GM23248 (cell line): ENCODE data around the gene CEACAM5. TPM values are rescaled to one million over a fixed set of nuclear protein-coding genes. Genes with fewer than 3 reads are reported as not detected.
"Not testable (repeated sequence)": the region's sequence is repeated elsewhere in the genome, so short reads cannot be mapped to it uniquely, and the experiment has no call there.

Source experiments
- DNase-seq: peaks from one replicate; pipeline ENCODE4 v3.0.0-alpha.2; 2015
- H2AFZ ChIP-seq: fragments of 200-600 bp; sonication (generic); 2 replicates; pipeline ENCODE4 v1.6.1; 2016; ENCODE audit warnings: antibody characterized with exemption
- H3F3A ChIP-seq: fragments of 200-600 bp; sonication (generic); 2 replicates; pipeline ENCODE4 v1.6.1; 2016; ENCODE audit warnings: mild to moderate bottlenecking, antibody characterized with exemption, mixed run types; ENCODE audit not compliant: insufficient read depth
- H3K27ac ChIP-seq: fragments of 200-600 bp; sonication (generic); 2 replicates; pipeline ENCODE4 v1.5.1; 2016; ENCODE audit warnings: mild to moderate bottlenecking
- H3K27me3 ChIP-seq: fragments of 200-600 bp; sonication (generic); replicated peaks from 2 replicates; pipeline ENCODE4 v1.6.1; 2016; ENCODE audit warnings: mild to moderate bottlenecking; ENCODE audit not compliant: insufficient read depth
- H3K36me3 ChIP-seq: fragments of 200-600 bp; sonication (generic); 2 replicates; pipeline ENCODE4 v1.6.1; 2016; ENCODE audit warnings: low read depth, mild to moderate bottlenecking
- H3K4me1 ChIP-seq: fragments of 200-600 bp; sonication (generic); 2 replicates; pipeline ENCODE4 v1.6.1; 2016; ENCODE audit warnings: mild to moderate bottlenecking; ENCODE audit not compliant: insufficient read depth
- H3K4me2 ChIP-seq: fragments of 200-600 bp; sonication (generic); one replicate; pipeline ENCODE4 v1.6.1; 2016; ENCODE audit warnings: mild to moderate bottlenecking; ENCODE audit not compliant: unreplicated experiment
- H3K4me3 ChIP-seq: fragments of 200-600 bp; sonication (generic); 2 replicates; pipeline ENCODE4 v1.5.1; 2016; ENCODE audit warnings: mild to moderate bottlenecking
- H3K79me2 ChIP-seq: fragments of 200-600 bp; sonication (generic); 2 replicates; pipeline ENCODE4 v1.6.1; 2016; ENCODE audit warnings: mild to moderate bottlenecking; ENCODE audit not compliant: insufficient read depth
- H3K9ac ChIP-seq: fragments of 200-600 bp; sonication (generic); 2 replicates; pipeline ENCODE4 v1.6.1; 2016; ENCODE audit warnings: mild to moderate bottlenecking
- H3K9me2 ChIP-seq: fragments of 200-600 bp; sonication (generic); 2 replicates; pipeline ENCODE4 v1.6.1; 2016; ENCODE audit warnings: mixed run types, mild to moderate bottlenecking, moderate library complexity; ENCODE audit not compliant: insufficient read depth
- H3K9me3 ChIP-seq: fragments of 200-600 bp; sonication (generic); one replicate; pipeline ENCODE4 v1.6.1; 2017; ENCODE audit warnings: low read depth
- H4K20me1 ChIP-seq: fragments of 200-600 bp; sonication (generic); 2 replicates; pipeline ENCODE4 v1.6.0; 2016; ENCODE audit not compliant: insufficient read depth
- EZH2 ChIP-seq: fragments of 200-600 bp; sonication (generic); IDR thresholded peaks from 2 replicates; pipeline ENCODE4 v1.6.1; 2018; ENCODE audit warnings: antibody characterized with exemption, mild to moderate bottlenecking; ENCODE audit not compliant: insufficient read depth, poor library complexity, severe bottlenecking
- EZH2phosphoT487 ChIP-seq: fragments of 200-600 bp; sonication (generic); IDR thresholded peaks from 2 replicates; pipeline ENCODE4 v1.6.1; 2018; ENCODE audit warnings: antibody characterized with exemption, moderate library complexity, mild to moderate bottlenecking, low read depth; ENCODE audit not compliant: insufficient read depth
- WGBS, 2 experiments: methylation state at CpG; one replicate each; pipeline ENCODE4 v1.1.6; 2015 to 2017; ENCODE audit warnings: low lambda C conversion rate in 2 of 2, low coverage in 1 of 2; ENCODE audit errors: missing lambda C conversion rate in 2 of 2; 5-methylcytosine and 5-hydroxymethylcytosine counted together
- in situ Hi-C: fragments of 300-500 bp; cut with MboI; formaldehyde crosslinking; loops from 2 replicates; pipeline ENCODE4 v1.15.0; 2020
- polyA plus RNA-seq: library from polyadenylated mRNA; unstranded; fragments of >200 nt; fragmentation: Nextera tagmentation; extraction: Ambion mirVana; gene quantifications from 2 replicates; pipeline ENCODE4 v1.2.1, GENCODE V29; 2016
- total RNA-seq: library from RNA; depleted of rRNA; stranded (reverse); fragments of >200 nt; shearing (Covaris generic); gene quantifications from 2 replicates; pipeline ENCODE4 v1.2.3, GENCODE V29; 2014

Gene CEACAM5
- total and polyA plus RNA-seq, 2 experiments from 2014 or later: not detected

- no peak overlapping the region for H2AFZ ChIP-seq
- TF ChIP-seq EZH2phosphoT487 (no peak), EZH2 (no peak)
- no peaks in the 10 kb centered on the region for H4K20me1 ChIP-seq
- DNase-seq: no peak
- in situ Hi-C loops: no loop called here
- no peak overlapping the region for H3K4me2 ChIP-seq
- no peaks in the 10 kb centered on the region for H3K79me2 ChIP-seq
- no peak overlapping the region for H3K9ac ChIP-seq
- no peaks in the 10 kb centered on the region for H3K36me3 ChIP-seq
- no peaks in the 10 kb centered on the region for H3K9me3 ChIP-seq
- no peaks in the 10 kb centered on the region for H3K27me3 ChIP-seq
- H3K9me2 ChIP-seq: no peaks in the 10 kb centered on the region
- H3K4me3 ChIP-seq: no peak overlapping the region
- no peak overlapping the region for H3K27ac ChIP-seq
- WGBS, 2 experiments: 28 to 33% methylated on average over 5 of the region's 5 CpGs
- H3F3A ChIP-seq: no peaks in the 10 kb centered on the region
- no peaks in the 10 kb centered on the region for H3K4me1 ChIP-seq
These were observed 969 bp upstream of the CEACAM5 start for GRCh38 chr19:41707502-41707812.

GRCh38 chr19:41707871-41708371 is 505 bp upstream of the CEACAM5 start:
- DNase-seq: no peak
- in situ Hi-C loops: no loop called here
- 43 to 47% methylated on average over 5 of the region's 5 CpGs for WGBS, 2 experiments
- no peaks in the 10 kb centered on the region for H3K9me2 ChIP-seq
- no peak overlapping the region for H3K4me3 ChIP-seq
- no peaks in the 10 kb centered on the region for H3K36me3 ChIP-seq
- no peaks in the 10 kb centered on the region for H3K79me2 ChIP-seq
- H3K9ac ChIP-seq: no peak overlapping the region
- H3K9me3 ChIP-seq: no peaks in the 10 kb centered on the region
- no peaks in the 10 kb centered on the region for H3K4me1 ChIP-seq
- H3K4me2 ChIP-seq: no peak overlapping the region
- no peaks in the 10 kb centered on the region for H3K27me3 ChIP-seq
- H4K20me1 ChIP-seq: no peaks in the 10 kb centered on the region
- H3F3A ChIP-seq: no peaks in the 10 kb centered on the region
- TF ChIP-seq EZH2phosphoT487: no peak
- no peak for TF ChIP-seq EZH2
- no peak overlapping the region for H2AFZ ChIP-seq
- H3K27ac ChIP-seq: no peak overlapping the region

GRCh38 chr19:41709516-41709915 is 1.1 kb downstream of the CEACAM5 start:
- H3K36me3 ChIP-seq, DNase-seq, H3K27ac ChIP-seq, H3K9me2 ChIP-seq, H3K9me3 ChIP-seq, H3K9ac ChIP-seq, H2AFZ ChIP-seq, H4K20me1 ChIP-seq, H3K4me2 ChIP-seq, in situ Hi-C loops, H3K79me2 ChIP-seq, H3K4me3 ChIP-seq, H3K4me1 ChIP-seq, H3K27me3 ChIP-seq, H3F3A ChIP-seq: not testable (repeated sequence)
- 46 to 48% methylated on average over 8 of the region's 8 CpGs for whole genome bisulfite sequencing, 2 experiments

- TF ChIP-seq EZH2phosphoT487 (no peak), EZH2 (no peak)
- Histone ChIP-seq H3K4me2 (no peak overlapping the region), H3F3A (no peaks in the 10 kb centered on the region), H3K79me2 (no peaks in the 10 kb centered on the region), H3K9me3 (no peaks in the 10 kb centered on the region), H3K36me3 (no peaks in the 10 kb centered on the region), H3K9ac (no peak overlapping the region), H3K27ac (no peak overlapping the region), H3K9me2 (no peaks in the 10 kb centered on the region), H3K27me3 (peaks cover 5% of the 10 kb centered on the region; the same call in 1 of the 2 replicates), H2AFZ (no peak overlapping the region), H3K4me1 (no peaks in the 10 kb centered on the region), H3K4me3 (no peak overlapping the region), H4K20me1 (no peaks in the 10 kb centered on the region)
- 55 to 60% methylated on average over 8 of the region's 8 CpGs for WGBS, 2 experiments
- no peak for DNase-seq
- in situ Hi-C loops: no loop called here
These were observed 1.7 kb downstream of the CEACAM5 start for GRCh38 chr19:41709951-41710645.
